Measurements from ENCODE around the gene TEAD2. TPM values are rescaled to one million over a fixed set of nuclear protein-coding genes. Genes with fewer than 3 reads are reported as not detected.

TEAD2 gene
- total and polyA plus RNA-seq, 2 of the 13 experiments (the other 11 are each of a cell fraction or from before 2014, with no cell fraction given) = 10.8 to 12.5 TPM

GRCh38 chr19:49363268-49364082 is 1.3 kb upstream of the TEAD2 start, which contains the start of gene DKKL1 (continued):
- TF ChIP-seq KMT2A (CRISPR knock-in tag; IDR thresholded peaks at IDR 0.05) (no peak), ZNF337 (CRISPR knock-in tag; IDR thresholded peaks at IDR 0.05; ENCODE audit: borderline replicate concordance, low read depth) (no peak), ZNF703 (CRISPR knock-in tag; IDR thresholded peaks at IDR 0.05; ENCODE audit: borderline replicate concordance) (no peak), MZF1 (CRISPR knock-in tag; IDR thresholded peaks at IDR 0.05; ENCODE audit: borderline replicate concordance) (no peak), KAT7 (CRISPR knock-in tag; IDR thresholded peaks at IDR 0.05; ENCODE audit: borderline replicate concordance) (no peak), MNT (IDR thresholded peaks at IDR 0.05) (peak; percentile 60; the same call in 1 of the 2 replicates), FOXA3 (CRISPR knock-in tag; IDR thresholded peaks at IDR 0.05) (no peak), MTF2 (CRISPR knock-in tag; IDR thresholded peaks at IDR 0.05; ENCODE audit: borderline replicate concordance) (0 out of 2 replicates have a peak, but pooled peaks have one; percentile 37), ZNF841 (CRISPR knock-in tag; IDR thresholded peaks at IDR 0.05; ENCODE audit: borderline replicate concordance) (no peak), SNAPC4 (CRISPR knock-in tag; IDR thresholded peaks at IDR 0.05) (no peak), HDAC2 (CRISPR knock-in tag; IDR thresholded peaks at IDR 0.05) (no peak), NFIB (CRISPR knock-in tag; IDR thresholded peaks at IDR 0.05; ENCODE audit: borderline replicate concordance) (no peak), TP53 (CRISPR knock-in tag; conservative IDR thresholded peaks at IDR 0.05) (no peak), GLMP (CRISPR knock-in tag; IDR thresholded peaks at IDR 0.05; ENCODE audit: borderline replicate concordance) (no peak), EHMT2 (IDR thresholded peaks at IDR 0.05; ENCODE audit: borderline replicate concordance, low read depth, low read length) (no peak)
- TF ChIP-seq, protein P1, sequence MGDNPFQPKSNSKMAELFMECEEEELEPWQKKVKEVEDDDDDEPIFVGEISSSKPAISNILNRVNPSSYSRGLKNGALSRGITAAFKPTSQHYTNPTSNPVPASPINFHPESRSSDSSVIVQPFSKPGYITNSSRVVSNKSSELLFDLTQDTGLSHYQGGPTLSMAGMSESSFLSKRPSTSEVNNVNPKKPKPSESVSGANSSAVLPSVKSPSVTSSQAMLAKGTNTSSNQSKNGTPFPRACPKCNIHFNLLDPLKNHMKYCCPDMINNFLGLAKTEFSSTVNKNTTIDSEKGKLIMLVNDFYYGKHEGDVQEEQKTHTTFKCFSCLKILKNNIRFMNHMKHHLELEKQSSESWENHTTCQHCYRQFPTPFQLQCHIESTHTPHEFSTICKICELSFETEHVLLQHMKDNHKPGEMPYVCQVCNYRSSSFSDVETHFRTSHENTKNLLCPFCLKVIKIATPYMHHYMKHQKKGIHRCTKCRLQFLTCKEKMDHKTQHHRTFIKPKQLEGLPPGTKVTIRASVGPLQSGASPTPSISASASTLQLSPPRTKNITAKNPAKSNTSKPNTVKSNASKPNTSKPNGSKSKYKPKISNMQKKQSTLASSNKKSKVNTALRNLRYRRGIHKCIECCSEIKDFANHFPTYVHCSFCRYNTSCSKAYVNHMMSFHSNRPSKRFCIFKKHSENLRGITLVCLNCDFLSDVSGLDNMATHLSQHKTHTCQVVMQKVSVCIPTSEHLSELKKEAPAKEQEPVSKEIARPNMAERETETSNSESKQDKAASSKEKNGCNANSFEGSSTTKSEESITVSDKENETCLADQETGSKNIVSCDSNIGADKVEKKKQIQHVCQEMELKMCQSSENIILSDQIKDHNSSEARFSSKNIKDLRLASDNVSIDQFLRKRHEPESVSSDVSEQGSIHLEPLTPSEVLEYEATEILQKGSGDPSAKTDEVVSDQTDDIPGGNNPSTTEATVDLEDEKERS (CRISPR knock-in tag; IDR thresholded peaks at IDR 0.05) = no peak
- TF ChIP-seq, protein P2, sequence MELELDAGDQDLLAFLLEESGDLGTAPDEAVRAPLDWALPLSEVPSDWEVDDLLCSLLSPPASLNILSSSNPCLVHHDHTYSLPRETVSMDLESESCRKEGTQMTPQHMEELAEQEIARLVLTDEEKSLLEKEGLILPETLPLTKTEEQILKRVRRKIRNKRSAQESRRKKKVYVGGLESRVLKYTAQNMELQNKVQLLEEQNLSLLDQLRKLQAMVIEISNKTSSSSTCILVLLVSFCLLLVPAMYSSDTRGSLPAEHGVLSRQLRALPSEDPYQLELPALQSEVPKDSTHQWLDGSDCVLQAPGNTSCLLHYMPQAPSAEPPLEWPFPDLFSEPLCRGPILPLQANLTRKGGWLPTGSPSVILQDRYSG (CRISPR knock-in tag; IDR thresholded peaks at IDR 0.05) = no peak

Data from HepG2 (cell line).